Right renal pelvis (tissue), 4 donors: ENCODE results near the gene CFAP126. TPM values are rescaled to one million over a fixed set of nuclear protein-coding genes. Genes with fewer than 3 reads are reported as not detected.
"Not testable (repeated sequence)": the region's sequence is repeated elsewhere in the genome, so short reads cannot be mapped to it uniquely, and the experiment has no call there.

Experiments
- DNase-seq, 4 donors: peaks; one replicate each; pipeline ENCODE4 v3.0.0-alpha.2; 2013; ENCODE audit warnings: low read depth in 4 of 4, low spot score in 3 of 4, missing footprints in 1 of 4
- polyA plus RNA-seq, 4 donors: library from polyadenylated mRNA; unstranded; fragments of 120-200 nt; gene quantifications; one replicate each; pipeline ENCODE4 v1.2.1, GENCODE V29; 2013; ENCODE audit not compliant: insufficient read length in 4 of 4

Gene CFAP126
- polyA plus RNA-seq, 4 donors = 11.8 to 16.8 (median 13.9) TPM

- DNase-seq = no peak
Observed at GRCh38 chr1:161382214-161383019, 14.7 kb upstream of the CFAP126 start.

- DNase-seq = no peak
Observed at GRCh38 chr1:161381707-161382106, 14.0 kb upstream of the CFAP126 start.

GRCh38 chr1:161379071-161379470 is 11.4 kb upstream of the CFAP126 start:
- no peak for DNase-seq

- no peak for DNase-seq
Observed at GRCh38 chr1:161378014-161378413, 10.3 kb upstream of the CFAP126 start.

GRCh38 chr1:161374373-161374772 is 6.7 kb upstream of the CFAP126 start:
- no peak for DNase-seq

- DNase-seq = no peak
Observed at GRCh38 chr1:161373442-161373841, 5.8 kb upstream of the CFAP126 start.

- no peak for DNase-seq
Observed at GRCh38 chr1:161365207-161365606, 2.5 kb downstream of the CFAP126 start.

GRCh38 chr1:161364332-161364731 is 3.3 kb downstream of the CFAP126 start:
- DNase-seq = no peak

GRCh38 chr1:161359291-161359690 is 8.4 kb downstream of the CFAP126 start:
- DNase-seq = no peak

- no peak for DNase-seq
Observed at GRCh38 chr1:161357073-161357472, 10.6 kb downstream of the CFAP126 start.

GRCh38 chr1:161351482-161351881 is 16.2 kb downstream of the CFAP126 start:
- no peak for DNase-seq

- DNase-seq = no peak
Observed at GRCh38 chr1:161350671-161351070, 17.0 kb downstream of the CFAP126 start.

GRCh38 chr1:161342821-161343220 is 24.9 kb downstream of the CFAP126 start:
- DNase-seq = no peak

GRCh38 chr1:161342177-161342576 is 25.5 kb downstream of the CFAP126 start:
- no peak for DNase-seq

- no peak for DNase-seq
Observed at GRCh38 chr1:161335796-161336195, 31.9 kb downstream of the CFAP126 start.

- DNase-seq = no peak
Observed at GRCh38 chr1:161333166-161333565, 34.5 kb downstream of the CFAP126 start.

- DNase-seq = no peak
Observed at GRCh38 chr1:161330346-161330745, 37.3 kb downstream of the CFAP126 start.

GRCh38 chr1:161324020-161324419 is 43.7 kb downstream of the CFAP126 start:
- no peak for DNase-seq

GRCh38 chr1:161315841-161316674 is 51.6 kb downstream of the CFAP126 start:
- DNase-seq = not testable (repeated sequence)
